GM12865 (cell line): Measurements from ENCODE around the gene EYA4.

Experiments
- DNase-seq: peaks from one replicate; pipeline ENCODE4 v3.0.0; 2010; ENCODE audit warnings: low read depth
- H3K4me3 ChIP-seq: 2 replicates; pipeline ENCODE4 v1.5.1; 2011; ENCODE audit warnings: mild to moderate bottlenecking, low read depth, low read length, control low read depth
- TF ChIP-seq, protein P1 (sequence below): IDR thresholded peaks from 2 replicates; pipeline ENCODE4 v1.5.1; 2011; ENCODE audit warnings: low read length, control low read depth, low read depth, inconsistent platforms; ENCODE audit not compliant: insufficient read depth; ENCODE audit errors: missing control alignments

Gene EYA4

DNA sequence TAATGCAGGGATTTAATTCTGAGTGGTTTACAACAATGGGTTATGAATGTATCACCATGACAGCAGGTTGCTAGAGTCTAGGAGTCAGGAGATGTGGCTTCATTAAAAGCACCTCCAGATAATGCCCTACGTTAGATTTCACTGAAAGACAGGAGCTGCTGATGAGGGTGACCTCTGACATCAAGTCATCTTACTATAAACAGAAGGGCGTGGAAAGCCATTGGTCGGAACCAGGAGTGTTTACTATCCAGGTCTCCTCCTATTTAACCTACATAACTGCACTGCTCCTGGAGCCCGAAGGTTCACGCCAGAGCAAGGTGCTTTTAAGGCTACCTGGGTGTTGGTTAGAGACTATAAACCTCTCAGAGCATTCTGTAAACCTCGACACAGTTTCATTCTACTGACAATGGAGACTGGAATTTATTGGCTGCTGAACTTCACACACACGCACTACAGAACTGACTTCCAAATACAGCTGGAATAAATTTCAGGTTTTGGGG, 128.7 kb downstream of the EYA4 start:
- TF ChIP-seq, protein P1, sequence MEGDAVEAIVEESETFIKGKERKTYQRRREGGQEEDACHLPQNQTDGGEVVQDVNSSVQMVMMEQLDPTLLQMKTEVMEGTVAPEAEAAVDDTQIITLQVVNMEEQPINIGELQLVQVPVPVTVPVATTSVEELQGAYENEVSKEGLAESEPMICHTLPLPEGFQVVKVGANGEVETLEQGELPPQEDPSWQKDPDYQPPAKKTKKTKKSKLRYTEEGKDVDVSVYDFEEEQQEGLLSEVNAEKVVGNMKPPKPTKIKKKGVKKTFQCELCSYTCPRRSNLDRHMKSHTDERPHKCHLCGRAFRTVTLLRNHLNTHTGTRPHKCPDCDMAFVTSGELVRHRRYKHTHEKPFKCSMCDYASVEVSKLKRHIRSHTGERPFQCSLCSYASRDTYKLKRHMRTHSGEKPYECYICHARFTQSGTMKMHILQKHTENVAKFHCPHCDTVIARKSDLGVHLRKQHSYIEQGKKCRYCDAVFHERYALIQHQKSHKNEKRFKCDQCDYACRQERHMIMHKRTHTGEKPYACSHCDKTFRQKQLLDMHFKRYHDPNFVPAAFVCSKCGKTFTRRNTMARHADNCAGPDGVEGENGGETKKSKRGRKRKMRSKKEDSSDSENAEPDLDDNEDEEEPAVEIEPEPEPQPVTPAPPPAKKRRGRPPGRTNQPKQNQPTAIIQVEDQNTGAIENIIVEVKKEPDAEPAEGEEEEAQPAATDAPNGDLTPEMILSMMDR = no peak
- H3K4me3 ChIP-seq = no peak overlapping the region
- no peak for DNase-seq

DNA sequence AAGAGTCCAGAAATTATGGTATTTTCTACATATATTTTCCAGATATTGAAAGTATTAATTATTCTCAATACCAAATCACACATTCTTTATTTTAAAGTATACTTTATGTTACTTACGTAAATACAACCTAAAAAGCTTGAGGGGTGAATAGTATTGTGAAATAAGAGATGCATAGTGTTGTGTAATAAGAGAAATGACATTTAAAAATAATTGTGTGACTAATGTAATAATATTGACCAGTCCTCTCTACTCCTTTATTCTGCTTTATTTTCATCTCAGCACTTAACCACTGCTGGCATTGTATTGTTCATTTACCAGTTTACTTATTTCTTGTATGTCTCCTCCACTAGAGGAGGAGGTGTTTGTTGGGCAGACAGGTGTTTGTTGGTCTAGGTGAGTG, 135.6 kb downstream of the EYA4 start:
- H3K4me3 ChIP-seq = no peak overlapping the region
- DNase-seq = no peak
- TF ChIP-seq, protein P1 = no peak

DNA sequence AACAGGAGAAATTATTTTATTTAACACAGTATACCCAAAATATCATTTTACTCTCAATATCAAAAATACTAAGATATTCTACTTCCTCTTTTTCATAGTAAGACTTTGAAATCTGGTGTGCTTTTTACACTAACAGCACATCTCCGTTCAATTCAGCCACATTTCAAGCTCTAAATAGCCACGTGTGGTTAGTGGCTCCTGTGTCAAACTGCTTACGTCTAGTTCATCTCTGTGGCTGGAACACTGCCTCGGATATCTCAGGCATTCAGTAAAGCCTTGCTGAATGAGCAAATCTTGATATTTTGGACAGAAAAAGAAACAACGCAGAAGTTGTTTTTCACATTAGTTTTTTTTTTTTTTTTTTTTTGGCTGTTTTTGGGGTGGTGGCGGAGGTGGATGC, 136.1 kb downstream of the EYA4 start:
- H3K4me3 ChIP-seq = no peak overlapping the region
- DNase-seq = no peak
- TF ChIP-seq, protein P1 = no peak

DNA sequence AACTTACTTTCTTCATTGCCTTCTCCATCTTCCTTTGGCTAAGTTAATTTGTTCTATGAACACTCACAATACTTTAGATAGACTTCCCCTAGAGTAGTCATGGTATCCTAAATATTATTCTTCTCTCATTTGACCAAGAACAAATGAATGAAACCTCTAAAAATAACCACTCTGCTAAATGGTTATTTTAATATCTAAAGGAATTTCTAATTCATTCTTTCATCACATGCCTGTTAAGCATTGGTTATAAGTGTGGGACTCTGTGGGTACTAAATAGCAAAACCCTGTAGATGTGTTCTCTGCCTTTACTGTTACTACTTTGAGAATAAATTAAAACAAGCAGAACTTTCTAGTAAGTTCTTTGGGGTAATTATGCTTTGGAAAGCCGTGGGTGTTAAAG, 138.9 kb downstream of the EYA4 start:
- no peak overlapping the region for H3K4me3 ChIP-seq
- TF ChIP-seq, protein P1 = no peak
- DNase-seq = no peak

DNA sequence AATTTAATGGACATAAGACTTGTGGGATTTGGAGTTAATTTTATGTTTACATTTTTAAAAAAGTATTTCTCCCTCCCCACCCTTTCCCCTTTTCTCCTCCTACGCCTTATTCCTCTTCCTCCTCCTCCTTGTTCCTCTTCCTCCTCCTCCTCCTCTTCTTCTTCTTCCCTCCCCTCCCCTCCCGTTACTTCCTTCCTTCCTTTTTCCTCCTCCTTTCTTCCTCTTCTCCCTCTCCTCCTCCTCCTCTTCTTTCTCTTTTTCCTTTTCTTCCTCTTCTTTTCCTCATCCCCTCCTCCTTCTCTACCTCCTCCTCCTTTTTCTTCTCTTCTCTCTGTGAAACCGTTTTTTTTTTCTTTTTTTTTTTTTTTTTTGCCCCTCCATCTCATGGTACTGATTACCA, 139.6 kb downstream of the EYA4 start:
- TF ChIP-seq, protein P1 = no peak
- DNase-seq = no peak
- no peak overlapping the region for H3K4me3 ChIP-seq

DNA sequence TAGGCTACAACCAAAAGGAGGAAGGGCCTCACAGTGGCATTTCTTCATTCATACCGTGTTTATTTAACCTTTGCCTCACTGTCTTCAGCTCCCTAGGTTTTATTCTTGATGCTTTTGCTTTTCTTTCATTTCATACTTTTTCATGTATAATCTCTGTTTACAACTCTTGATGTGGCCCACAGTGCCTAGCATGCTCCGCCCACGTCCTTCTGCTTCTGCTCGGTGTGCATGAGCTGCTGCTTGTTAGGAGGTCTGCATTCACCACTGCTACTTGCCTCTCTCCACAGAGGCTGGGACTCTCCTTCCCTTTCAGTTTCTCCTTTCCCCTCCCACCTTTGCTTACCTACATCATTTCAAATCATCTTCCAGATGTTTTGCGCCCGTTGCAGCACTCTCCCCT, 147.6 kb downstream of the EYA4 start:
- TF ChIP-seq, protein P1 = no peak
- no peak overlapping the region for H3K4me3 ChIP-seq

DNA sequence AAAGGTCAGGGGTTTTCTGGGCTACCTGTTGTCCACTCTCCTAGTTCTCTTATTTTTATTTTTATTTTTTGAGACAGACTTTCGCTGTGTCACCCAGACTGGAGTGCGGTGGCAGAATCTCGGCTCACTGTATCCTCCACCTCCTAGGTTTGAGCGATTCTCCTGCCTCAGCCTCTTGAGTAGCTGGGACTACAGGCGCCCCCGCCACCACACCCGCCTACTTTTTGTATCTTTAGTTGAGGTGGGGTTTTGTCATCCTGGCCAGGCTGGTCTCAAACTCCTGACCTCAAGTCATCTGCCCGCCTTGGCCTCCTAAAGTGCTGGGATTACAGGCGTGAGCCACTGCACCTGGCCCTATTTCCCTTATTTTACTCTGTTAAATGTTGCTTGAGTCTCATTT, 149.0 kb downstream of the EYA4 start:
- TF ChIP-seq, protein P1 = no peak
- no peak overlapping the region for H3K4me3 ChIP-seq
- DNase-seq = no peak

More for the DNA sequence above, 147.6 kb downstream of the EYA4 start:
- DNase-seq = no peak
